Coronary artery (tissue), 2 donors: ENCODE data around the gene PHACTR2.
"Not testable (repeated sequence)": the region's sequence is repeated elsewhere in the genome, so short reads cannot be mapped to it uniquely, and the experiment has no call there.

Experiments used
- DNase-seq: peaks from one replicate; pipeline ENCODE4 v3.0.0-alpha.2; 2017; ENCODE audit warnings: low spot score
- H3K27ac ChIP-seq, 2 donors: fragments of 200-600 bp; sonication (generic); one replicate each; pipeline ENCODE4 v1.5.1; 2016 to 2019
- H3K4me3 ChIP-seq: fragments of 200-600 bp; sonication (generic); 2 replicates; pipeline ENCODE4 v1.5.1; 2016; ENCODE audit warnings: mild to moderate bottlenecking, moderate library complexity
- TF ChIP-seq, protein P1 (sequence below): fragments of 200-600 bp; sonication (generic); IDR thresholded peaks from one replicate; pipeline ENCODE4 v1.5.1; 2019; ENCODE audit warnings: antibody characterized with exemption

Gene PHACTR2

DNA sequence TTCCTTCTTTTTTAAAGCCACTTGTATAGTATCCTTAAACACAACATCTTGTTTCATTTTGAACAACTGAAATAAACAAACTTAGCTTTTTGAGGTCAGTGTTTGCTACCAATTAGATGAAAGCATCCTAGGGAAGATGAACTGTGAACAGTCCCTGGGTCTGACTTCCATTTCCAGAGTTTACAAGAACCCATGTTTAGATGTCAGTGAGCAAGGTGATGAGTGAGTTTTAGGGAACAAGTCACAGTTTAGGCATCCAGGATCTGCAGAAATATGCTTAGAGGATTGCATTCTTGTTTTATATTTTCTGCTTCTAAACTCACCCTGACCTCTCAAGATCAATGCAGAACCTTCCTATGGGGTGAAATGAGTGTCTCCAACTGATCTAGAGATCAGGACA is 189.5 kb downstream of the PHACTR2 start:
- Histone ChIP-seq H3K27ac (no peak overlapping the region), H3K4me3 (no peak overlapping the region)
- TF ChIP-seq, protein P1, sequence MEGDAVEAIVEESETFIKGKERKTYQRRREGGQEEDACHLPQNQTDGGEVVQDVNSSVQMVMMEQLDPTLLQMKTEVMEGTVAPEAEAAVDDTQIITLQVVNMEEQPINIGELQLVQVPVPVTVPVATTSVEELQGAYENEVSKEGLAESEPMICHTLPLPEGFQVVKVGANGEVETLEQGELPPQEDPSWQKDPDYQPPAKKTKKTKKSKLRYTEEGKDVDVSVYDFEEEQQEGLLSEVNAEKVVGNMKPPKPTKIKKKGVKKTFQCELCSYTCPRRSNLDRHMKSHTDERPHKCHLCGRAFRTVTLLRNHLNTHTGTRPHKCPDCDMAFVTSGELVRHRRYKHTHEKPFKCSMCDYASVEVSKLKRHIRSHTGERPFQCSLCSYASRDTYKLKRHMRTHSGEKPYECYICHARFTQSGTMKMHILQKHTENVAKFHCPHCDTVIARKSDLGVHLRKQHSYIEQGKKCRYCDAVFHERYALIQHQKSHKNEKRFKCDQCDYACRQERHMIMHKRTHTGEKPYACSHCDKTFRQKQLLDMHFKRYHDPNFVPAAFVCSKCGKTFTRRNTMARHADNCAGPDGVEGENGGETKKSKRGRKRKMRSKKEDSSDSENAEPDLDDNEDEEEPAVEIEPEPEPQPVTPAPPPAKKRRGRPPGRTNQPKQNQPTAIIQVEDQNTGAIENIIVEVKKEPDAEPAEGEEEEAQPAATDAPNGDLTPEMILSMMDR = no peak
- no peak for DNase-seq

DNA sequence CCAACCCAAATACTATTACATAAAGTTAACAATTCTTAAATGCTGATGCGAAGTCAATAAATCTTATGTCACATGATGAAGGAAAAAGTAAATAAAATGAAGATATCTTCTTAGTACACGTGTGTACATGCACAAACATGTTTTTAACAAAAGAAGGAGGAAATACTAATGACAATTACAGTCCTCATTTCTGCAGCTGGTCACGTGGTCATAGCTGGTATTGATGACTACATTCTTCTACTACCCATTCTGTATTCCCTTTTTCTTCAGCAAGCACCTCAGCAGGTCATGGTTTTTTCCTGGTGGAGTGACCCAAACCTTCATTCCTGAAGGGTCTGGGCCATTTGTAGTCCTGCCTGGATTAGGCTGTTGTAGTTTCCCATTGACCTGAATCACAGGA is 191.0 kb downstream of the PHACTR2 start:
- H3K27ac ChIP-seq, H3K4me3 ChIP-seq, DNase-seq: not testable (repeated sequence)

DNA sequence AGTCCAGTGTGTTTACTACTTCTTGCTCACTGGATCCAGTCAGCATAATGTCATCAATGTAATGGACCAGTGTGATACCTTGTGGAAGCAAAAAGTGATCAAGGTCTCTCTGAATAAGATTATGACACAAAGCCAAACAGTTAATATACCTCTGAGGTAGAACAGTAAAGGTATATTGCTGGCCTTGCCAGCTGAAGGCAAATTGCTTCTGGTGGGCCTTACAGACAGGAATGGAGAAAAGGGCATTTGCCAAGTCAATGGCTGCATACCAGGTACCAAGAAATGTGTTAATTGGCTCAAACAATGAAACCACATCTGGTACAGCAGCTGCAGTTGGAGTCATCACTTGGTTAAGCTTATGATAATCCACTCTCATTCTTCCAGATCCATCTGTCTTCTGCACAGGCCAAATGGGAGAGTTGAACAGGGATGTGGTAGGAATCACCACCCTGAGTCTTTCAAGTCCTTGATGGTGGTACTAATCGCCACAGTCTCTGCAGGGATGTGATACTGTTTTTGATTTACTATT is 193.5 kb downstream of the PHACTR2 start:
- not testable (repeated sequence) for DNase-seq, H3K27ac ChIP-seq, H3K4me3 ChIP-seq

DNA sequence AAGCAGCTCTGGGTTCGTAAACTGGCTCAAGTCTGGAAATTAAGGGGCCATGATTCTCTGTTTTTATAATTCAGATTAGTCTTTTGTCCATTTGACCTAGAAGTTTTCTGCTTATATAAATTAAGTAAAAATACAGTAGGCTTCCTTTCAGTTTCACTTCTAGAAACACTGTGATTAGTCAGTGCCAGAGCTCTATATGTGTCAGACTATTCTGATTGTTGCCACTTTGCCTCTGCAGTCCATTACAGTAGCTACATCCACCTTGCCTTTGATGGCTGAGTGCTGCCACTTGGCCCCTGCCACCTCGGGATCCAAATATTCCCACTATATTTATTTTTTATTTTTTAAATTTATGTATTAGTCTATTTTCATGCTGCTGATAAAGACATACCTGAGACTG is 194.4 kb downstream of the PHACTR2 start:
- Histone ChIP-seq H3K27ac (no peak overlapping the region), H3K4me3 (no peak overlapping the region)
- DNase-seq = no peak
- TF ChIP-seq, protein P1 = no peak

DNA sequence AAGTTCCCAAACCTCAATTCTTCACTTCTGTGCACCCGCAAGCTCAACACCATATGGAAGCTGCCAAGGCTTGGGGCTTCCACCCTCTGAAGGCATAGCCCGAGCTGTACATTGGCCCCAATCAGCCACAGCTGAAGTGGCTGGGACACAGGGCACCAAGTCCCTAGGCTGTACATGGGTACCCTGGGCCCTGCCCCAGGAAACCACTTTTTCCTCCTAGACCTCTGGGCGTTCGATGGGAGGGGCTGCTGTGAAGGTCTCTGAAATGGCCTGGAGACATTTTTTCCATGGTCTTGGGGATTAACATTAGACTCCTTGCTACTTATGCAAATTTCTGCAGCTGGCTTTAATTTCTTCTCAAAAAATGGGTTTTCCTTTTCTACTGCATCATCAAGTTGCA is 195.8 kb downstream of the PHACTR2 start:
- not testable (repeated sequence) for H3K27ac ChIP-seq, H3K4me3 ChIP-seq, DNase-seq

DNA sequence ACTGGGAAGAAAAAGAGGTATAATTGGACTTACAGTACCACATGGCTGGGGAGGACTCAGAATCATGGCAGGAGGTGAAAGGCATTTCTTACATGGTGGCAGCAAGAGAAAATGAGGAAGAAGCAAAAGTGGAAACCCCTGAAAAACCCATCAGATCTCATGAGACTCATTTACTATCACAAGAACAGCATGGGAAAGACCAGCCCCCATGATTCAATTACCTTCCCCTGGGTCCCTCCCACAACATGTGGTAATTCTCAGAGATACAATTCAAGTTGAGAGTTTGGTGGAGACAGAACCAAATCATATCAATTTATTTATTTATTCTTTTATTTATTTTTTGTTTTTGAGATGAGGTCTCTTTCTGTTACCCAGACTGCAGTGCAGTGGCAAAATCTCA is 196.7 kb downstream of the PHACTR2 start:
- DNase-seq, H3K27ac ChIP-seq, H3K4me3 ChIP-seq: not testable (repeated sequence)

DNA sequence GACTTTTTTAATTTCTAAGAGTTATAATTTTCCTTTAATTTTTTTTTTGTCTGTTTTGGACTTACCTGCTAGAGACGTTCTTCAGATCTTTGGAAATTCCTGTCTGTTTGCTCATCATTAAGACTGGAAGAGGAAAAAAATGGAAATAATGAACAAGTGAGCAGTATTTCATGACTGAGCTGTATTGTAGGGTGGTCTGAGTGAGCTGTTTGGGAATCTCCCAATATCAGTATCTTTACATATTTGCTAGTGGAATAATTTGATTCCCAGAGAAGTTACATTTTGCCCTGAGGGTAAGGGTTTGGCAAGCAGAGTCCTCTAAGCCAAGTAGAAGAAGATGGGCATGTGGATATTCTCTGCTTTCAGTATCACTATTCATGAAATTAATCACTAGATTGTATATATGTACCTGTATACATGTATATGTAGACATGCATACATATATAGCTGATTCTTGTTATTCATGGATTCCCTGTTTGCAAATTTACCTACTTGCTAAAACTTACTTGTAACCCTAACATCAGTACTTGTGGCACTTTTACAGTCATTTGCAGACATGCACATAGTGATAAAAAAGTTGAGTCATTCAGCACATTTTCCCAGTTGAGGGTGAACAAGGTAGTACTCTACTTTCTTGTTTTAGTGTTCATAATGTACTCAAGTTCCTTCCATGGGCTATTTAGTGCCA is 200.0 kb downstream of the PHACTR2 start:
- Histone ChIP-seq H3K4me3 (no peak overlapping the region), H3K27ac (no peak overlapping the region)
- TF ChIP-seq, protein P1 = no peak
- no peak for DNase-seq

DNA sequence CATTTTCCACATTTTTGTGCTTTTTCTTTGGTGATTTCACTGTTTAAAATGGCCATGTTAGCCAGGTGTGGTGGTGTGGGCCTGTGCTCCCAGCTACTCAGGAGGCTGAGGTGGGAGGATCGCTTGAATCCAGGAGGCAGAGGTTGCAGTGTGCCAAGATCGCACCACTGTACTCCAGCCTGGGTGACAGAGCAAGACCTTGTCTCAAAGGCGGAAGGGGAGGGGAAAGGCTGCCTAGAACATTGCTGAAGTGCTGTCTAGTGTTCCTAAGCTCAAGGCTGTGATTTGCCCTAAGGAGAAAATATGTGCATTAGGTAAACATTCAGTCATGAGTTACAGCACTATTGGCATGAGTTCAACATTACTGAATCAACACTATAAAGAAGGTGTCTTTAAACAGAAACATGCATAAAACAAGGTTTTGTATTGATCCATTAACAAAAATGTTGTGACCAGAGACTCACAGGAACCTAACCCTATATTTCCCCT is 200.6 kb downstream of the PHACTR2 start:
- Histone ChIP-seq H3K4me3 (no peak overlapping the region), H3K27ac (no peak overlapping the region)
- TF ChIP-seq, protein P1 = no peak
- DNase-seq = no peak

DNA sequence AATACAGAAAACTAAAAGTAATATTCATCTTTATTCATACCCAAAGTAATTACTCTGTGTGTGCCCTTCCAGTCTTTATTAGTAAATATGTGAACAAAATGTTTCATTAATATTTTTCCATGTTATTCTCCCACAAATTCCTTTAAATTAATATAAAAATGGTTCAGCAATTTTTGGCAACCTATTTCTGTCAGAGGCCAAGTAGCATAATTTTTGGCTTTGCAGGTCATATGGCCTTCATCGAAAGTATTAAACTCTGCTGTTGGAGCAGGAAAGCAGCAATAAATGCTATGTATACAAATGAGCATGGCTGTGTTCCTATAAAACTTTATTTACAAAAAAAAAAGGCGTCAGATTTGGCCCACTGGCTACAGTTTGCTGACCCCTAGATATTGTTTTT is 202.6 kb downstream of the PHACTR2 start:
- Histone ChIP-seq H3K27ac (no peak overlapping the region), H3K4me3 (no peak overlapping the region)
- TF ChIP-seq, protein P1 = no peak
- no peak for DNase-seq
